NCI-H526 treated with DMSO at 0.1 percent for 48 hours (cell line): ENCODE measurements around the gene MYL5.
"Not testable (repeated sequence)": the region's sequence is repeated elsewhere in the genome, so short reads cannot be mapped to it uniquely, and the experiment has no call there.

ENCODE experiments used
- DNase-seq: peaks from one replicate; lab custom pipeline; 2025; lab: John Stamatoyannopoulos, UW

MYL5 gene

GRCh38 chr4:725391-726234 is 51.3 kb downstream of the MYL5 start:
- DNase-seq: no peak

GRCh38 chr4:726235-726787 is 52.0 kb downstream of the MYL5 start:
- no peak for DNase-seq

GRCh38 chr4:726838-727237 is 52.5 kb downstream of the MYL5 start:
- no peak for DNase-seq

GRCh38 chr4:727576-727975 is 53.2 kb downstream of the MYL5 start:
- DNase-seq: no peak

- no peak for DNase-seq
These were observed 55.3 kb downstream of the MYL5 start for GRCh38 chr4:729336-730315.

- DNase-seq: no peak
These were observed 56.2 kb downstream of the MYL5 start for GRCh38 chr4:730511-730910.

GRCh38 chr4:730946-731904 is 56.9 kb downstream of the MYL5 start:
- not testable (repeated sequence) for DNase-seq
